Neural cell (in vitro differentiated cells): ENCODE data around the gene LRRC9. TPM values are rescaled to one million over a fixed set of nuclear protein-coding genes. Genes with fewer than 3 reads are reported as not detected.
"Not testable (repeated sequence)": the region's sequence is repeated elsewhere in the genome, so short reads cannot be mapped to it uniquely, and the experiment has no call there.

Experiments used
- H2AFZ ChIP-seq: fragments of 200-600, 300-800 bp; sonication (generic), shearing (Covaris generic); 2 replicates; pipeline ENCODE4 v1.6.0; 2014; ENCODE audit warnings: low read depth, mild to moderate bottlenecking, antibody characterized with exemption, low read length, moderate library complexity
- H3F3A ChIP-seq: fragments of 200-600 bp; shearing (Covaris generic); 2 replicates; pipeline ENCODE4 v1.6.1; 2016; ENCODE audit warnings: mild to moderate bottlenecking, moderate library complexity, mixed read lengths, antibody characterized with exemption, low read length; ENCODE audit not compliant: insufficient read depth, poor library complexity, severe bottlenecking
- H3K27ac ChIP-seq: fragments of 200-600, 300-800 bp; sonication (generic), shearing (Covaris generic); 2 replicates; pipeline ENCODE4 v1.5.1; 2014; ENCODE audit warnings: mild to moderate bottlenecking, low read length, moderate library complexity
- H3K27me3 ChIP-seq: fragments of 300-800, 200-600 bp; sonication (generic), shearing (Covaris generic); 2 replicates; pipeline ENCODE4 v1.6.0; 2014; ENCODE audit warnings: mild to moderate bottlenecking, low read depth, low read length, moderate library complexity; ENCODE audit not compliant: insufficient read depth
- H3K36me3 ChIP-seq: fragments of 300-800, 200-600 bp; sonication (generic), shearing (Covaris generic); 2 replicates; pipeline ENCODE4 v1.5.1; 2014; ENCODE audit warnings: mild to moderate bottlenecking, antibody characterized with exemption, low read length, moderate library complexity; ENCODE audit not compliant: insufficient read depth
- H3K4me2 ChIP-seq: fragments of 300-800, 200-600 bp; sonication (generic), shearing (Covaris generic); 2 replicates; pipeline ENCODE4 v1.6.0; 2014; ENCODE audit warnings: mild to moderate bottlenecking, low read length
- H3K4me3 ChIP-seq: fragments of 300-800, 200-600 bp; sonication (generic), shearing (Covaris generic); 2 replicates; pipeline ENCODE4 v1.5.1; 2014; ENCODE audit warnings: mild to moderate bottlenecking, low read length, moderate library complexity
- H3K79me2 ChIP-seq: fragments of 200-600 bp; shearing (Covaris generic); replicated peaks from 2 replicates; pipeline ENCODE4 v1.6.0; 2014; ENCODE audit warnings: mild to moderate bottlenecking, low read length, moderate library complexity; ENCODE audit not compliant: insufficient read depth
- H3K9ac ChIP-seq: fragments of 300-800, 200-600 bp; sonication (generic), shearing (Covaris generic); 2 replicates; pipeline ENCODE4 v1.6.1; 2016; ENCODE audit warnings: mild to moderate bottlenecking, low read length, mixed read lengths
- H3K9me2 ChIP-seq: fragments of 200-600 bp; shearing (Covaris generic); 2 replicates; pipeline ENCODE4 v1.6.1; 2016; ENCODE audit warnings: mild to moderate bottlenecking, low read length, mixed read lengths; ENCODE audit not compliant: insufficient read depth
- H3K9me3 ChIP-seq: fragments of 200-600, 300-800 bp; sonication (generic), shearing (Covaris generic); 2 replicates; pipeline ENCODE4 v1.6.1; 2016; ENCODE audit warnings: mild to moderate bottlenecking, mixed run types, low read length, moderate library complexity, mixed read lengths
- H4K20me1 ChIP-seq: fragments of 200-600 bp; shearing (Covaris generic); 2 replicates; pipeline ENCODE4 v1.6.1; 2016; ENCODE audit warnings: mild to moderate bottlenecking, mixed run types; ENCODE audit not compliant: insufficient read depth
- EP300 ChIP-seq: fragments of 450-650 bp; conservative IDR thresholded peaks from 2 replicates; pipeline ENCODE4 v1.6.1; 2014; ENCODE audit warnings: antibody characterized with exemption, mild to moderate bottlenecking, moderate library complexity; ENCODE audit not compliant: poor library complexity, severe bottlenecking
- EZH2 ChIP-seq: fragments of 200-600, 300-800 bp; shearing (Covaris generic), sonication (generic); IDR thresholded peaks from 2 replicates; pipeline ENCODE4 v1.6.1; 2014; ENCODE audit warnings: antibody characterized with exemption, low read length, borderline replicate concordance, mild to moderate bottlenecking; ENCODE audit not compliant: insufficient read depth, poor library complexity, severe bottlenecking
- MXI1 ChIP-seq: fragments of 450-650 bp; conservative IDR thresholded peaks from 2 replicates; pipeline ENCODE4 v1.6.1; 2014; ENCODE audit warnings: antibody characterized with exemption, mild to moderate bottlenecking; ENCODE audit not compliant: poor library complexity, severe bottlenecking
- POLR2AphosphoS5 ChIP-seq: IDR thresholded peaks from 2 replicates; pipeline ENCODE4 v1.6.1; 2012
- RAD21 ChIP-seq: fragments of 450-650 bp; conservative IDR thresholded peaks from 2 replicates; pipeline ENCODE4 v1.6.1; 2014; ENCODE audit warnings: antibody characterized with exemption, mild to moderate bottlenecking, moderate library complexity
- REST ChIP-seq: IDR thresholded peaks from 2 replicates; pipeline ENCODE4 v1.6.1; 2012; ENCODE audit warnings: borderline replicate concordance
- SMC3 ChIP-seq: fragments of 450-650 bp; conservative IDR thresholded peaks from 2 replicates; pipeline ENCODE4 v1.6.1; 2014; ENCODE audit warnings: antibody characterized with exemption, mild to moderate bottlenecking, moderate library complexity; ENCODE audit not compliant: poor library complexity
- TAF1 ChIP-seq: IDR thresholded peaks from 2 replicates; pipeline ENCODE4 v1.6.1; 2012; ENCODE audit warnings: low read depth
- polyA plus RNA-seq: library from polyadenylated mRNA; depleted of rRNA; stranded (reverse); fragments of >200 nt; gene quantifications from 2 replicates; pipeline ENCODE4 v1.2.3, GENCODE V29; 2014
- TF ChIP-seq, protein P1 (sequence below): fragments of 450-650 bp; IDR thresholded peaks from 2 replicates; pipeline ENCODE4 v1.5.1; 2014; ENCODE audit warnings: antibody characterized with exemption, mild to moderate bottlenecking, moderate library complexity; ENCODE audit not compliant: poor library complexity, severe bottlenecking

The LRRC9 gene
- polyA plus RNA-seq, 1 donor from 2014 or later = 1.3 TPM

- Histone ChIP-seq H3K9me2 (no peaks in the 10 kb centered on the region), H3F3A (no peaks in the 10 kb centered on the region), H3K9ac (no peak overlapping the region), H3K27me3 (no peaks in the 10 kb centered on the region), H4K20me1 (no peaks in the 10 kb centered on the region), H3K9me3 (no peaks in the 10 kb centered on the region), H3K79me2 (no peaks in the 10 kb centered on the region), H3K36me3 (no peaks in the 10 kb centered on the region), H3K4me3 (no peak overlapping the region), H2AFZ (no peak overlapping the region), H3K4me2 (no peak overlapping the region), H3K27ac (no peak overlapping the region)
- TF ChIP-seq, protein P1, sequence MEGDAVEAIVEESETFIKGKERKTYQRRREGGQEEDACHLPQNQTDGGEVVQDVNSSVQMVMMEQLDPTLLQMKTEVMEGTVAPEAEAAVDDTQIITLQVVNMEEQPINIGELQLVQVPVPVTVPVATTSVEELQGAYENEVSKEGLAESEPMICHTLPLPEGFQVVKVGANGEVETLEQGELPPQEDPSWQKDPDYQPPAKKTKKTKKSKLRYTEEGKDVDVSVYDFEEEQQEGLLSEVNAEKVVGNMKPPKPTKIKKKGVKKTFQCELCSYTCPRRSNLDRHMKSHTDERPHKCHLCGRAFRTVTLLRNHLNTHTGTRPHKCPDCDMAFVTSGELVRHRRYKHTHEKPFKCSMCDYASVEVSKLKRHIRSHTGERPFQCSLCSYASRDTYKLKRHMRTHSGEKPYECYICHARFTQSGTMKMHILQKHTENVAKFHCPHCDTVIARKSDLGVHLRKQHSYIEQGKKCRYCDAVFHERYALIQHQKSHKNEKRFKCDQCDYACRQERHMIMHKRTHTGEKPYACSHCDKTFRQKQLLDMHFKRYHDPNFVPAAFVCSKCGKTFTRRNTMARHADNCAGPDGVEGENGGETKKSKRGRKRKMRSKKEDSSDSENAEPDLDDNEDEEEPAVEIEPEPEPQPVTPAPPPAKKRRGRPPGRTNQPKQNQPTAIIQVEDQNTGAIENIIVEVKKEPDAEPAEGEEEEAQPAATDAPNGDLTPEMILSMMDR = no peak
- TF ChIP-seq RAD21 (no peak), POLR2AphosphoS5 (no peak), MXI1 (no peak), EZH2 (no peak), SMC3 (no peak), TAF1 (no peak), EP300 (no peak), REST (no peak)
Measured at GRCh38 chr14:59939828-59940227, 19.9 kb downstream of the LRRC9 start.

- H3K79me2 ChIP-seq, H3K9me3 ChIP-seq, H3K9ac ChIP-seq, H3K4me3 ChIP-seq, H3K4me2 ChIP-seq, H3K27ac ChIP-seq, H3K36me3 ChIP-seq, H3F3A ChIP-seq, H2AFZ ChIP-seq, H3K9me2 ChIP-seq, H3K27me3 ChIP-seq, H4K20me1 ChIP-seq: not testable (repeated sequence)
Measured at GRCh38 chr14:59942296-59942862, 22.4 kb downstream of the LRRC9 start.

DNA sequence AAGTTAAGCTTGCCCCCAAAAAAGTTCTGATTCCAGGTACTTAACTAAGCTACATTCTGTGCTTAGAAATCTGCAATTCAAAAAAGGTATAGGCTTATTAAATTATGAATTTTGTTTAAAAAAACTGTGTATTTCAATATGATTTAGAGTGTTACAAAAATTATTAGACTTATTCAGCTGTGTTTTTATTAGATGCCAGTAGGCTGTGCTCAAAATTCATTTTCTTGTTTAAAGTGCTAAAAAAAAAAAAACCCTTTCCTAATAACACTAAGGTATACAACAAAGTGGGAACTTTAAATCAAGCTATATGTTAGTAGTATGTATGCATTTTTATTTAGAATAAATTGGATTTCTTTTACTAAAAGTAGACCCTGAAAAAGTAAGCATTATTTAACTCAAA is 25.0 kb downstream of the LRRC9 start:
- H3K4me2 ChIP-seq = no peak overlapping the region
- H3K27ac ChIP-seq = no peak overlapping the region
- no peak overlapping the region for H2AFZ ChIP-seq
- no peaks in the 10 kb centered on the region for H3K9me2 ChIP-seq
- H3F3A ChIP-seq = no peaks in the 10 kb centered on the region
- H3K79me2 ChIP-seq = no peaks in the 10 kb centered on the region
- H3K9ac ChIP-seq = no peak overlapping the region
- H3K36me3 ChIP-seq = no peaks in the 10 kb centered on the region
- TF ChIP-seq POLR2AphosphoS5 = no peak
- TF ChIP-seq EP300 = no peak
- TF ChIP-seq, protein P1 = no peak
- TF ChIP-seq REST = no peak
- TF ChIP-seq MXI1 = no peak
- no peak for TF ChIP-seq SMC3
- no peak for TF ChIP-seq EZH2
- no peak for TF ChIP-seq TAF1
- no peak for TF ChIP-seq RAD21
- H3K9me3 ChIP-seq = no peaks in the 10 kb centered on the region
- no peaks in the 10 kb centered on the region for H3K27me3 ChIP-seq
- H4K20me1 ChIP-seq = no peaks in the 10 kb centered on the region
- no peak overlapping the region for H3K4me3 ChIP-seq
